Liver (tissue), 9 donors: ENCODE measurements around the gene SLX4IP. TPM values are rescaled to one million over a fixed set of nuclear protein-coding genes. Genes with fewer than 3 reads are reported as not detected.

Experiments used
- DNase-seq: peaks from one replicate; pipeline ENCODE4 v3.0.0-alpha.2; 2017; ENCODE audit warnings: low spot score
- H3K27ac ChIP-seq, 2 donors: one replicate each; pipeline ENCODE4 v1.7.0; 2013; ENCODE audit warnings: inconsistent platforms in 2 of 2, low read length in 2 of 2, control low read depth in 1 of 2, low read depth in 1 of 2, mild to moderate bottlenecking in 1 of 2
- H3K27me3 ChIP-seq, 4 donors: one replicate each; pipeline versions ENCODE4 v1.6.1 to v1.7.0; 2013; ENCODE audit warnings: low read length in 3 of 4, inconsistent platforms in 1 of 4, mild to moderate bottlenecking in 1 of 4, moderate library complexity in 1 of 4; ENCODE audit not compliant: control insufficient read depth in 4 of 4, insufficient read depth in 4 of 4
- H3K36me3 ChIP-seq, 4 donors: one replicate each; pipeline versions ENCODE4 v1.6.1 to v1.7.0; 2013; ENCODE audit warnings: low read length in 3 of 4, mild to moderate bottlenecking in 3 of 4, low read depth in 1 of 4, moderate library complexity in 1 of 4; ENCODE audit not compliant: control insufficient read depth in 4 of 4, insufficient read depth in 3 of 4
- H3K4me1 ChIP-seq, 4 donors: one replicate each; pipeline versions ENCODE4 v1.6.1 to v1.7.0; 2013; ENCODE audit warnings: low read length in 3 of 4, mild to moderate bottlenecking in 3 of 4, moderate library complexity in 1 of 4; ENCODE audit not compliant: control insufficient read depth in 4 of 4, insufficient read depth in 4 of 4
- H3K4me3 ChIP-seq, 3 donors: one replicate each; pipeline versions ENCODE4 v1.6.1 to v1.7.0; 2013; ENCODE audit warnings: low read length in 3 of 3, control low read depth in 1 of 3, low read depth in 1 of 3, mild to moderate bottlenecking in 1 of 3
- H3K9ac ChIP-seq, 2 donors: one replicate each; pipeline ENCODE4 v1.7.0; 2013; ENCODE audit warnings: low read length in 2 of 2, mild to moderate bottlenecking in 2 of 2, moderate library complexity in 2 of 2, control low read depth in 1 of 2, low read depth in 1 of 2
- H3K9me3 ChIP-seq, 4 donors: one replicate each; pipeline versions ENCODE4 v1.6.1 to v1.7.0; 2013; ENCODE audit warnings: low read length in 3 of 4; ENCODE audit not compliant: control insufficient read depth in 4 of 4
- EGR1 ChIP-seq, 2 donors: IDR thresholded peaks; 2 replicates each; pipeline ENCODE4 v1.6.1; 2016 to 2018; ENCODE audit warnings: antibody characterized with exemption in 2 of 2, low read depth in 2 of 2
- FOXA1 ChIP-seq: IDR thresholded peaks from 2 replicates; pipeline ENCODE4 v1.6.1; 2016; ENCODE audit warnings: antibody characterized with exemption
- FOXA2 ChIP-seq: IDR thresholded peaks from 2 replicates; pipeline ENCODE4 v1.6.1; 2016; ENCODE audit warnings: antibody characterized with exemption
- GABPA ChIP-seq, 2 donors: IDR thresholded peaks in 1 of 2; conservative IDR thresholded peaks in 1 of 2; 2 replicates each; pipeline ENCODE4 v1.6.1; 2016; ENCODE audit warnings: antibody characterized with exemption in 2 of 2, mild to moderate bottlenecking in 1 of 2, moderate library complexity in 1 of 2
- HNF4A ChIP-seq, 2 donors: conservative IDR thresholded peaks; 2 replicates each; pipeline ENCODE4 v1.6.1; 2016; ENCODE audit warnings: antibody characterized with exemption in 2 of 2, mild to moderate bottlenecking in 2 of 2
- HNF4G ChIP-seq: IDR thresholded peaks from 2 replicates; pipeline ENCODE4 v1.6.1; 2016; ENCODE audit warnings: antibody characterized with exemption
- JUND ChIP-seq, 2 donors: IDR thresholded peaks; 2 replicates each; pipeline ENCODE4 v1.6.1; 2016; ENCODE audit warnings: antibody characterized with exemption in 2 of 2
- MAX ChIP-seq: IDR thresholded peaks from 2 replicates; pipeline ENCODE4 v1.6.1; 2016; ENCODE audit warnings: antibody characterized with exemption
- RAD21 ChIP-seq, 2 donors: IDR thresholded peaks; 2 replicates each; pipeline ENCODE4 v1.6.1; 2016; ENCODE audit warnings: antibody characterized with exemption in 2 of 2, mild to moderate bottlenecking in 2 of 2
- RXRA ChIP-seq, 2 donors: IDR thresholded peaks; 2 replicates each; pipeline ENCODE4 v1.6.1; 2017 to 2018; ENCODE audit warnings: antibody characterized with exemption in 2 of 2, mild to moderate bottlenecking in 1 of 2
- SP1 ChIP-seq: IDR thresholded peaks from 2 replicates; pipeline ENCODE4 v1.6.1; 2018; ENCODE audit warnings: antibody characterized with exemption, mild to moderate bottlenecking
- TAF1 ChIP-seq: conservative IDR thresholded peaks from 2 replicates; pipeline ENCODE4 v1.6.1; 2016; ENCODE audit warnings: antibody characterized with exemption, mild to moderate bottlenecking
- YY1 ChIP-seq: IDR thresholded peaks from 2 replicates; pipeline ENCODE4 v1.6.1; 2016; ENCODE audit warnings: antibody characterized with exemption, mild to moderate bottlenecking
- WGBS: extraction: QIAGEN DNeasy Blood & Tissue Kit; methylation state at CpG from one replicate; pipeline ENCODE4 v1.1.7; 2013; 5-methylcytosine and 5-hydroxymethylcytosine counted together
- polyA plus RNA-seq, 2 donors: library from polyadenylated mRNA; stranded (reverse) in 1 of 2; unstranded in 1 of 2; fragments of 200-250 nt in 1 of 2; fragments of >200 nt in 1 of 2; fragmentation: Nextera tagmentation in 1 of 2; extraction: Ambion mirVana in 1 of 2; gene quantifications; one replicate each; pipeline versions ENCODE4 v1.2.1 to v1.2.3, GENCODE V29; 2013 to 2015
- total RNA-seq, 2 donors: library from RNA; depleted of rRNA; stranded (reverse); fragments of >200 nt; gene quantifications; one replicate each; pipeline ENCODE4 v1.2.3, GENCODE V29; 2014
- TF ChIP-seq, protein P1 (sequence below): IDR thresholded peaks from 2 replicates; pipeline ENCODE4 v1.6.1; 2016; ENCODE audit warnings: antibody characterized with exemption, mild to moderate bottlenecking
- TF ChIP-seq, protein P2 (sequence below): IDR thresholded peaks from 2 replicates; pipeline ENCODE4 v1.6.1; 2016; ENCODE audit warnings: antibody characterized with exemption
- donor health status: healthy.
- donor health status: healthy.
- donor health status: healthy.
- donor health status: healthy.
- donor health status: healthy.

SLX4IP gene
- total and polyA plus RNA-seq, 4 donors, result 1.1 to 3.4 (median 2.7) TPM

DNA sequence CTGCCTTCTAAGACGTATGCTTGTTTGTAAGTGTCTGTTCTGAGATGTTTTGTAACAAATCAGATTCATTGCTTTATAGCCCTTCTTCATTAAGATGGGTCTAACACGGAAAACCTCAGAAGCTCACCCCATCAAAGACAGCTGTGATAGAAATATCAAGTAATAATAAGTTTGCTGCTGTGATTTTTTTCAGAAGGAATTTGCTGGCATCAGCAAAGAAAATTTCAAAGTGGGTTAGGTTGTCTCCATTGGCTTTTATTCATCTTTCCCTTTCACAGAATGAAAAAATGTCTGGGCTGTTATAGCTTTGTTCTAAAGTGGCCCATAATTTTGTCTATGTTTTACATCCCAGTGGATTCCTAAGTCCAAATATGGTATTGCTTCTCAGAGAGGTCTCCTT lies 81.4 kb downstream of the SLX4IP start:
- WGBS, result 72% methylated on average over 2 of the region's 2 CpGs

DNA sequence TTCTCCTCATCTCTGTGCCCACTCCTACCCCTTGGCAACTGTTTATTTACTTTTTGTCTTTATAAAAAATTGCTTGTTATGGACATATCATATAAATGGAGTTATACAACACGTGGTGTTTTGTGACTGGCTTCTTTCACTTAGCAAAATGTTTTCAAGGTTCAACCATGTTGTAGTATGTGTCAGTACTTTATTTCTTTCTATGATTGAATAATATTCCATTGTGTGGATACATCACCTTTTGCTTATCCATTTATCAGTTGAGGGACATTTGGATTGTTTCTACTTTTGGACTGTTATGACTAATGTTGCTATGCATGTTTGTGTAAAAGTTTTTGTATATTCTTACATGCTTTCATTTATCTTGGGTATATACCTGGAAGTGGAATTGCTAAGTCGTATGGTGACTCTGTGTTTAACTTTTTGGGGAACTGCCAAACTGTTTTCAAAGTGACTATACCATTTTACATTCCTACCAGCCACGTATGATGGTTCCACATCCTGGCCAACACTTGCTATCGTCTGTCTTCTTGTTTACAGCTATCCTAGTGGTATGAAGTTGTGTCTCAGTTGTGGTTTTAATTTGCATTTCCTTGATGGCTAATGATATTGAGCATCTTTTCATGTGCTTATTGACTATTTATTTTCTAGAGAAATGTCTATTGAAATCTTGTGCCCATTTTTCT lies 84.4 kb downstream of the SLX4IP start:
- Histone ChIP-seq H3K9ac (no peak overlapping the region), H3K4me1 (peaks cover 0 to 2% (median 0%) of the 10 kb centered on the region in 4 donors), H3K4me3 (no peak overlapping the region), H3K36me3 (no peaks in the 10 kb centered on the region), H3K27ac (no peak overlapping the region), H3K9me3 (no peaks in the 10 kb centered on the region), H3K27me3 (no peaks in the 10 kb centered on the region)
- DNase-seq, result no peak
- TF ChIP-seq MAX (no peak), YY1 (no peak), RXRA (IDR thresholded peaks at IDR 0.05) (no peak), TAF1 (no peak), EGR1 (IDR thresholded peaks at IDR 0.05; ENCODE audit: low read depth in 2 of 2) (no peak), JUND (IDR thresholded peaks at IDR 0.05) (no peak), GABPA (IDR thresholded peaks at IDR 0.05 in 1 of 2, conservative IDR thresholded peaks at IDR 0.05 in 1 of 2) (no peak), HNF4A (conservative IDR thresholded peaks at IDR 0.05) (no peak)
- TF ChIP-seq, protein P1, sequence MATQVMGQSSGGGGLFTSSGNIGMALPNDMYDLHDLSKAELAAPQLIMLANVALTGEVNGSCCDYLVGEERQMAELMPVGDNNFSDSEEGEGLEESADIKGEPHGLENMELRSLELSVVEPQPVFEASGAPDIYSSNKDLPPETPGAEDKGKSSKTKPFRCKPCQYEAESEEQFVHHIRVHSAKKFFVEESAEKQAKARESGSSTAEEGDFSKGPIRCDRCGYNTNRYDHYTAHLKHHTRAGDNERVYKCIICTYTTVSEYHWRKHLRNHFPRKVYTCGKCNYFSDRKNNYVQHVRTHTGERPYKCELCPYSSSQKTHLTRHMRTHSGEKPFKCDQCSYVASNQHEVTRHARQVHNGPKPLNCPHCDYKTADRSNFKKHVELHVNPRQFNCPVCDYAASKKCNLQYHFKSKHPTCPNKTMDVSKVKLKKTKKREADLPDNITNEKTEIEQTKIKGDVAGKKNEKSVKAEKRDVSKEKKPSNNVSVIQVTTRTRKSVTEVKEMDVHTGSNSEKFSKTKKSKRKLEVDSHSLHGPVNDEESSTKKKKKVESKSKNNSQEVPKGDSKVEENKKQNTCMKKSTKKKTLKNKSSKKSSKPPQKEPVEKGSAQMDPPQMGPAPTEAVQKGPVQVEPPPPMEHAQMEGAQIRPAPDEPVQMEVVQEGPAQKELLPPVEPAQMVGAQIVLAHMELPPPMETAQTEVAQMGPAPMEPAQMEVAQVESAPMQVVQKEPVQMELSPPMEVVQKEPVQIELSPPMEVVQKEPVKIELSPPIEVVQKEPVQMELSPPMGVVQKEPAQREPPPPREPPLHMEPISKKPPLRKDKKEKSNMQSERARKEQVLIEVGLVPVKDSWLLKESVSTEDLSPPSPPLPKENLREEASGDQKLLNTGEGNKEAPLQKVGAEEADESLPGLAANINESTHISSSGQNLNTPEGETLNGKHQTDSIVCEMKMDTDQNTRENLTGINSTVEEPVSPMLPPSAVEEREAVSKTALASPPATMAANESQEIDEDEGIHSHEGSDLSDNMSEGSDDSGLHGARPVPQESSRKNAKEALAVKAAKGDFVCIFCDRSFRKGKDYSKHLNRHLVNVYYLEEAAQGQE, result no peak
- WGBS, result 86% methylated on average over 4 of the region's 4 CpGs

More for the DNA sequence above, 81.4 kb downstream of the SLX4IP start:
- no peak overlapping the region for H3K4me3 ChIP-seq
- no peak for TF ChIP-seq TAF1
- TF ChIP-seq, protein P2, sequence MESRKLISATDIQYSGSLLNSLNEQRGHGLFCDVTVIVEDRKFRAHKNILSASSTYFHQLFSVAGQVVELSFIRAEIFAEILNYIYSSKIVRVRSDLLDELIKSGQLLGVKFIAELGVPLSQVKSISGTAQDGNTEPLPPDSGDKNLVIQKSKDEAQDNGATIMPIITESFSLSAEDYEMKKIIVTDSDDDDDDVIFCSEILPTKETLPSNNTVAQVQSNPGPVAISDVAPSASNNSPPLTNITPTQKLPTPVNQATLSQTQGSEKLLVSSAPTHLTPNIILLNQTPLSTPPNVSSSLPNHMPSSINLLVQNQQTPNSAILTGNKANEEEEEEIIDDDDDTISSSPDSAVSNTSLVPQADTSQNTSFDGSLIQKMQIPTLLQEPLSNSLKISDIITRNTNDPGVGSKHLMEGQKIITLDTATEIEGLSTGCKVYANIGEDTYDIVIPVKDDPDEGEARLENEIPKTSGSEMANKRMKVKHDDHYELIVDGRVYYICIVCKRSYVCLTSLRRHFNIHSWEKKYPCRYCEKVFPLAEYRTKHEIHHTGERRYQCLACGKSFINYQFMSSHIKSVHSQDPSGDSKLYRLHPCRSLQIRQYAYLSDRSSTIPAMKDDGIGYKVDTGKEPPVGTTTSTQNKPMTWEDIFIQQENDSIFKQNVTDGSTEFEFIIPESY, result no peak
- H3K36me3 ChIP-seq, result no peaks in the 10 kb centered on the region
- no peaks in the 10 kb centered on the region for H3K27me3 ChIP-seq
- no peaks in the 10 kb centered on the region for H3K9me3 ChIP-seq
- H3K27ac ChIP-seq, result no peak overlapping the region
- no peak overlapping the region for H3K9ac ChIP-seq
- DNase-seq, result no peak
- peaks cover 0 to 5% (median 3%) of the 10 kb centered on the region in 4 donors for H3K4me1 ChIP-seq

DNA sequence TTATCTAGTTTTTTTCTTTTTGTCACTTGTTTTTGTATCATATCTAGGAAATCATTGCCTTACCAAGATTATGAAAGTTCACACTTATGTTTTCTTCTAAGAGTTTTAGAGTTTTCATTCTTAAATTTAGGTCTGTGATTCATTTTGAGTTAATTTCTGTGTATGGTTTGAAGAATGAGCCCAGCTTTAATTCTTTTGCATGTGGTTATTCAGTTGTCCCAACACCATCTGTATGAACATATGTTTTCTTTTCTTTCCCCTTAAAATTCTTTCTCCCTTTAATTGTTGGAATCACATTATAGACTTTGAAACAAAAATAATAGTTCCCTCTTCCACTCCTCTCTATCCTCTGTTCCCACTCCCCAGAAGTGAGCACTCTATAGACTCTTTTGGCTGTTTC lies 85.4 kb downstream of the SLX4IP start:
- DNase-seq, result no peak
- Histone ChIP-seq H3K9ac (no peak overlapping the region), H3K4me3 (no peak overlapping the region), H3K4me1 (no peaks in the 10 kb centered on the region), H3K27ac (no peak overlapping the region), H3K27me3 (no peaks in the 10 kb centered on the region), H3K36me3 (no peaks in the 10 kb centered on the region), H3K9me3 (no peaks in the 10 kb centered on the region)
- TF ChIP-seq FOXA1 (no peak), GABPA (IDR thresholded peaks at IDR 0.05 in 1 of 2, conservative IDR thresholded peaks at IDR 0.05 in 1 of 2) (no peak), RAD21 (IDR thresholded peaks at IDR 0.05) (no peak), SP1 (no peak), FOXA2 (no peak), HNF4G (no peak), EGR1 (IDR thresholded peaks at IDR 0.05; ENCODE audit: low read depth in 2 of 2) (no peak), JUND (IDR thresholded peaks at IDR 0.05) (no peak)
